D341Med (cell line): ENCODE data around the gene FAM9B.

ENCODE experiments used
- DNase-seq: peaks from one replicate; pipeline ENCODE4 v3.0.0; 2012; ENCODE audit warnings: low spot score

FAM9B gene

GRCh38 chrX:8980756-8981155 lies 53.2 kb downstream of the FAM9B start:
- DNase-seq, result no peak
